Endodermal cell (in vitro differentiated cells): ENCODE results near the gene KREMEN1. TPM values are rescaled to one million over a fixed set of nuclear protein-coding genes. Genes with fewer than 3 reads are reported as not detected.

Source experiments
- DNase-seq: peaks from one replicate; pipeline ENCODE4 v3.0.0-alpha.2; 2017
- H3K27ac ChIP-seq: 2 replicates; pipeline ENCODE4 v1.5.1; 2013; ENCODE audit warnings: mild to moderate bottlenecking, low read depth, low read length, moderate library complexity
- H3K27me3 ChIP-seq: 2 replicates; pipeline ENCODE4 v1.6.1; 2013; ENCODE audit warnings: mild to moderate bottlenecking, low read length, moderate library complexity; ENCODE audit not compliant: insufficient read depth, control insufficient read depth, poor library complexity, severe bottlenecking
- H3K36me3 ChIP-seq: 2 replicates; pipeline ENCODE4 v1.7.0; 2013; ENCODE audit warnings: mild to moderate bottlenecking, low read length, moderate library complexity; ENCODE audit not compliant: control insufficient read depth, insufficient read depth
- H3K4me1 ChIP-seq: one replicate; pipeline ENCODE4 v1.7.0; 2013; ENCODE audit warnings: low read length; ENCODE audit not compliant: control insufficient read depth, insufficient read depth
- H3K4me3 ChIP-seq: 2 replicates; pipeline ENCODE4 v1.5.1; 2013; ENCODE audit warnings: mild to moderate bottlenecking, low read length, moderate library complexity
- H3K9ac ChIP-seq: 2 replicates; pipeline ENCODE4 v1.6.1; 2013; ENCODE audit warnings: mild to moderate bottlenecking, low read length, moderate library complexity; ENCODE audit not compliant: poor library complexity, severe bottlenecking; ENCODE audit errors: extremely low read depth
- H3K9me3 ChIP-seq: 2 replicates; pipeline ENCODE4 v1.6.1; 2013; ENCODE audit warnings: mild to moderate bottlenecking, low read length, moderate library complexity; ENCODE audit not compliant: control insufficient read depth
- H3K27ac Mint-ChIP-seq: 2 replicates; pipeline ENCODE4 v1.8.0; 2020; ENCODE audit warnings: mixed read lengths
- H3K27me3 Mint-ChIP-seq: 2 replicates; pipeline ENCODE4 v1.8.0; 2021; ENCODE audit warnings: mild to moderate bottlenecking, mixed read lengths; ENCODE audit not compliant: insufficient read depth
- H3K36me3 Mint-ChIP-seq: 2 replicates; pipeline ENCODE4 v1.8.0; 2020; ENCODE audit warnings: low read depth, mixed read lengths
- H3K4me1 Mint-ChIP-seq: 2 replicates; pipeline ENCODE4 v1.8.0; 2020; ENCODE audit warnings: mixed read lengths
- H3K4me3 Mint-ChIP-seq: 2 replicates; pipeline ENCODE4 v1.8.0; 2020; ENCODE audit warnings: mild to moderate bottlenecking, moderate library complexity, mixed read lengths
- H3K9me3 Mint-ChIP-seq: 2 replicates; pipeline ENCODE4 v1.8.0; 2020; ENCODE audit warnings: mild to moderate bottlenecking, mixed read lengths
- CTCF ChIP-seq: fragments of 200-600 bp; sonication (generic); conservative IDR thresholded peaks from 2 replicates; pipeline ENCODE4 v1.5.0; 2021; ENCODE audit warnings: antibody characterized with exemption, mild to moderate bottlenecking
- WGBS, 2 experiments: methylation state at CpG; one replicate each; pipeline versions ENCODE4 v1.1.5 to v1.1.7; 2013; ENCODE audit warnings: missing lambda C conversion rate in 2 of 2, mixed read lengths in 1 of 2; ENCODE audit not compliant: insufficient coverage in 1 of 2, insufficient read length in 1 of 2; 5-methylcytosine and 5-hydroxymethylcytosine counted together
- total RNA-seq, 2 donors: library from RNA; stranded (reverse); fragmentation: NEBNext Ultra II Directional in 1 of 2; extraction: Animal tissue kit (Norgen Biotek cat#: 25700) in 1 of 2; gene quantifications; 2 replicates in 1 of 2; 3 replicates in 1 of 2; pipeline ENCODE4 v1.2.1, GENCODE V29; 2021

KREMEN1 gene
- total RNA-seq, 2 donors from 2014 or later = 6.2 to 7.5 TPM

- Mint-ChIP-seq H3K27ac (no peak overlapping the region), H3K27me3 (peaks cover under 1% of the 10 kb centered on the region), H3K9me3 (no peaks in the 10 kb centered on the region), H3K4me3 (no peak overlapping the region), H3K4me1 (no peaks in the 10 kb centered on the region), H3K36me3 (peaks cover 2% of the 10 kb centered on the region)
- DNase-seq = no peak
- Histone ChIP-seq H3K9ac (no peak overlapping the region), H3K4me1 (peaks cover 4% of the 10 kb centered on the region), H3K9me3 (no peaks in the 10 kb centered on the region), H3K36me3 (no peaks in the 10 kb centered on the region), H3K4me3 (no peak overlapping the region), H3K27me3 (no peaks in the 10 kb centered on the region), H3K27ac (no peak overlapping the region)
- no peak for TF ChIP-seq CTCF
- WGBS, 2 experiments = 93 to 95% methylated on average over 7 to 9 of the region's 9 CpGs
Observed at GRCh38 chr22:29211466-29211865, 138.6 kb downstream of the KREMEN1 start.

- Mint-ChIP-seq H3K36me3 (peaks cover 2% of the 10 kb centered on the region), H3K4me3 (no peak overlapping the region), H3K27me3 (no peaks in the 10 kb centered on the region), H3K27ac (no peak overlapping the region), H3K9me3 (no peaks in the 10 kb centered on the region), H3K4me1 (no peaks in the 10 kb centered on the region)
- Histone ChIP-seq H3K4me3 (no peak overlapping the region), H3K27me3 (no peaks in the 10 kb centered on the region), H3K9ac (no peak overlapping the region), H3K9me3 (no peaks in the 10 kb centered on the region), H3K4me1 (no peaks in the 10 kb centered on the region), H3K36me3 (no peaks in the 10 kb centered on the region), H3K27ac (no peak overlapping the region)
- DNase-seq = no peak
- TF ChIP-seq CTCF = no peak
- WGBS, 2 experiments = 95 to 96% methylated on average over 11 of the region's 11 CpGs
Observed at GRCh38 chr22:29212743-29213142, 139.9 kb downstream of the KREMEN1 start.

- no peaks in the 10 kb centered on the region for H3K9me3 Mint-ChIP-seq
- WGBS, 2 experiments = 98 to 100% methylated on average over 3 to 9 of the region's 9 CpGs
Observed at GRCh38 chr22:29213493-29213892, 140.7 kb downstream of the KREMEN1 start.

More at GRCh38 chr22:29213493-29213892, 140.7 kb downstream of the KREMEN1 start:
- Mint-ChIP-seq H3K27ac (no peak overlapping the region), H3K4me3 (no peak overlapping the region), H3K4me1 (peaks cover 6% of the 10 kb centered on the region), H3K36me3 (peaks cover 5% of the 10 kb centered on the region), H3K27me3 (no peaks in the 10 kb centered on the region)
- Histone ChIP-seq H3K9ac (no peak overlapping the region), H3K4me1 (peaks cover 1% of the 10 kb centered on the region), H3K4me3 (no peak overlapping the region), H3K27me3 (no peaks in the 10 kb centered on the region), H3K9me3 (no peaks in the 10 kb centered on the region), H3K36me3 (no peaks in the 10 kb centered on the region), H3K27ac (peak overlapping the region; percentile 22)
- TF ChIP-seq CTCF = no peak
- DNase-seq = no peak
